Vagina (tissue), 2 donors: Measurements from ENCODE around the gene PSMD3. TPM values are rescaled to one million over a fixed set of nuclear protein-coding genes. Genes with fewer than 3 reads are reported as not detected.
A peak's percentile ranks its signal among the peaks of the same experiment; 100 is the strongest.
"Not testable (repeated sequence)": the region's sequence is repeated elsewhere in the genome, so short reads cannot be mapped to it uniquely, and the experiment has no call there.

ENCODE experiments used
- DNase-seq, 2 donors: peaks; one replicate each; pipeline ENCODE4 v3.0.0-alpha.2; 2017; ENCODE audit errors: extremely low spot score in 2 of 2
- H3K27ac ChIP-seq: fragments of 200-600 bp; sonication (generic); one replicate; pipeline ENCODE4 v1.5.1; 2019
- H3K27me3 ChIP-seq: fragments of 200-600 bp; sonication (generic); one replicate; pipeline ENCODE4 v1.5.1; 2019
- H3K36me3 ChIP-seq, 2 donors: fragments of 200-600 bp; sonication (generic); one replicate each; pipeline ENCODE4 v1.5.1; 2017 to 2019
- H3K4me1 ChIP-seq: fragments of 200-600 bp; sonication (generic); one replicate; pipeline ENCODE4 v1.5.1; 2019
- H3K4me3 ChIP-seq, 2 donors: fragments of 200-600 bp; sonication (generic); 1 replicate in 1 of 2; 2 replicates in 1 of 2; pipeline ENCODE4 v1.5.1; 2016 to 2019
- H3K9me3 ChIP-seq: fragments of 200-600 bp; sonication (generic); one replicate; pipeline ENCODE4 v1.5.1; 2019
- POLR2A ChIP-seq, 2 donors: fragments of 450-650 bp; IDR thresholded peaks; one replicate each; pipeline ENCODE4 v1.6.1; 2017; ENCODE audit warnings: antibody characterized with exemption in 2 of 2, mild to moderate bottlenecking in 2 of 2, moderate library complexity in 2 of 2
- POLR2AphosphoS5 ChIP-seq, 2 donors: sonication (generic); formaldehyde crosslinking; IDR thresholded peaks; one replicate each; pipeline ENCODE4 v1.9.0; 2017; ENCODE audit warnings: antibody characterized with exemption in 2 of 2, mild to moderate bottlenecking in 2 of 2, low read depth in 1 of 2; ENCODE audit not compliant: insufficient read depth in 1 of 2
- intact Hi-C: fragments of 100-400 bp; cut with DNase I; formaldehyde crosslinking; loops from one replicate; pipeline ENCODE4 v1.15.1; 2023
- total RNA-seq: library from RNA; depleted of rRNA; stranded (reverse); fragments of >200 nt; gene quantifications from one replicate; pipeline ENCODE4 v1.2.3, GENCODE V29; 2016
- TF ChIP-seq, protein P1 (sequence below), 3 experiments: fragments of 450-650 bp in 2 of 3; fragments of 200-600 bp in 1 of 3; sonication (generic) in 1 of 3; IDR thresholded peaks; one replicate each; pipeline ENCODE4 v1.5.1; 2017 to 2019; ENCODE audit warnings: antibody characterized with exemption in 3 of 3, mild to moderate bottlenecking in 2 of 3, moderate library complexity in 2 of 3

Gene PSMD3
- total RNA-seq, 1 donor from 2014 or later: 95.0 TPM

DNA sequence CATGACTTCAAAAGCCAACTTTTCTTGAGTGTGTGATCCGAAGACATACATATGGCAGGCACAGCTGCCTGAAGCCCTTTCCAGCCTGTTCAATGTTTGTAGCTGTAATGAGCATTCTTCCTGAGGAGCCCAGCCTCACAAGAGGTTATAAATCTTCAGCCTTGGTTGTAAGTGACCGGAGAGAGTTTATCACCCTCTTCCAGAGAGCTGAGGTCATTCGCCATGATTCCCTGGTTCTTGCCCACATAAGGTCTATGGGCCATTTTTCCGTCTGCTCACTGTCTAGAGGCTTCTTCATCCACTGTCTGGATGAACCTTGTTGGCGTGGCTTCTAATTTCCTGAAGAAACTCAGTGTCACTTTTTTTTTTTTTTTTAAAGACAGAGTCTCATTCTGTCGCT is 24.9 kb downstream of the PSMD3 start:
- Histone ChIP-seq H3K27ac (no peak overlapping the region), H3K4me3 (no peak overlapping the region), H3K36me3 (no peaks in the 10 kb centered on the region), H3K27me3 (no peaks in the 10 kb centered on the region), H3K9me3 (no peaks in the 10 kb centered on the region), H3K4me1 (no peaks in the 10 kb centered on the region)
- intact Hi-C loops: no loop called here
- DNase-seq: no peak
- TF ChIP-seq, protein P1, sequence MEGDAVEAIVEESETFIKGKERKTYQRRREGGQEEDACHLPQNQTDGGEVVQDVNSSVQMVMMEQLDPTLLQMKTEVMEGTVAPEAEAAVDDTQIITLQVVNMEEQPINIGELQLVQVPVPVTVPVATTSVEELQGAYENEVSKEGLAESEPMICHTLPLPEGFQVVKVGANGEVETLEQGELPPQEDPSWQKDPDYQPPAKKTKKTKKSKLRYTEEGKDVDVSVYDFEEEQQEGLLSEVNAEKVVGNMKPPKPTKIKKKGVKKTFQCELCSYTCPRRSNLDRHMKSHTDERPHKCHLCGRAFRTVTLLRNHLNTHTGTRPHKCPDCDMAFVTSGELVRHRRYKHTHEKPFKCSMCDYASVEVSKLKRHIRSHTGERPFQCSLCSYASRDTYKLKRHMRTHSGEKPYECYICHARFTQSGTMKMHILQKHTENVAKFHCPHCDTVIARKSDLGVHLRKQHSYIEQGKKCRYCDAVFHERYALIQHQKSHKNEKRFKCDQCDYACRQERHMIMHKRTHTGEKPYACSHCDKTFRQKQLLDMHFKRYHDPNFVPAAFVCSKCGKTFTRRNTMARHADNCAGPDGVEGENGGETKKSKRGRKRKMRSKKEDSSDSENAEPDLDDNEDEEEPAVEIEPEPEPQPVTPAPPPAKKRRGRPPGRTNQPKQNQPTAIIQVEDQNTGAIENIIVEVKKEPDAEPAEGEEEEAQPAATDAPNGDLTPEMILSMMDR (IDR thresholded peaks at IDR 0.05): no peak
- no peak for TF ChIP-seq POLR2AphosphoS5 (IDR thresholded peaks at IDR 0.05; ENCODE audit: insufficient read depth in 1 of 2, low read depth in 1 of 2)
- TF ChIP-seq POLR2A (IDR thresholded peaks at IDR 0.05): no peak

DNA sequence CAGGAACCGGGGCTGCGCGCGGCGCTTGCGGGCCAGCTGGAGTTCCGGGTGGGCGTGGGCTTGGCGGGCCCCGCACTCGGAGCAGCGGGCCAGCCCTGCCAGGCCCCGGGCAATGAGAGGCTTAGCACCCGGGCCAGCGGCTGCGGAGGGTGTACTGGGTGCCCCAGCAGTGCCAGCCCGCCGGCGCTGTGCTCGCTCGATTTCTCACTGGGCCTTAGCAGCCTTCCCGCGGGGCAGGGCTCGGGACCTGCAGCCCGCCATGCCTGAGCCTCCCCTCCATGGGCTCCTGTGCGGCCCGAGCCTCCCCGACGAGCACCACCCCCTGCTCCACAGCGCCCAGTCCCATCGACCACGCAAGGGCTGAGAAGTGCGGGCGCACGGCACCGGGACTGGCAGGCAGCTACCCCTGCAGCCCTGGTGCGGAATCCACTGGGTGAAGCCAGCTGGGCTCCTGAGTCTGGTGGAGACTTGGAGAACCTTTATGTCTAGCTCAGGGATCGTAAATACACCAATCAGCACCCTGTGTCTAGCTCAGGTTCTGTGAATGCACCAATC is 30.4 kb downstream of the PSMD3 start:
- intact Hi-C loops, DNase-seq, H3K27ac ChIP-seq, H3K36me3 ChIP-seq, H3K4me3 ChIP-seq, H3K27me3 ChIP-seq, H3K9me3 ChIP-seq: not testable (repeated sequence)
- H3K4me1 ChIP-seq: peaks cover 29% of the 10 kb centered on the region

DNA sequence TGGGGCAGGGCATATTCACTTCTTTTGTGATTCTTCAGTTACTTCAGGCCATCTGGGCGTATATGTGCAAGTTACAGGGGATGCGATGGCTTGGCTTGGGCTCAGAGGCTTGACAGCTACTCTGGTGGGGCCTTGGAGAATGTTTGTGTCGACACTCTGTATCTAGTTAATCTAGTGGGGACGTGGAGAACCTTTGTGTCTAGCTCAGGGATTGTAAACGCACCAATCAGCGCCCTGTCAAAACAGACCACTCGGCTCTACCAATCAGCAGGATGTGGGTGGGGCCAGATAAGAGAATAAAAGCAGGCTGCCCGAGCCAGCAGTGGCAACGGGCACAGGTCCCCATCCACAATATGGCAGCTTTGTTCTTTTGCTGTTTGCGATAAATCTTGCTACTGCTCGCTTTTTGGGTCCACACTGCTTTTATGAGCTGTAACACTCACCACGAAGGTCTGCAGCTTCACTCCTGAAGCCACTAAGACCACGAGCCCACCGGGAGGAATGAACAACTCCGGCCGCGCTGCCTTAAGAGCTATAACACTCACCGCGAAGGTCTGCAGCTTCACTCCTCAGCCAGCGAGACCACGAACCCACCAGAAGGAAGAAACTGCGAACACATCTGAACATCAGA is 31.5 kb downstream of the PSMD3 start:
- H3K36me3 ChIP-seq, H3K9me3 ChIP-seq, intact Hi-C loops, DNase-seq, H3K27me3 ChIP-seq, H3K27ac ChIP-seq, H3K4me3 ChIP-seq: not testable (repeated sequence)
- peaks cover 40% of the 10 kb centered on the region for H3K4me1 ChIP-seq

DNA sequence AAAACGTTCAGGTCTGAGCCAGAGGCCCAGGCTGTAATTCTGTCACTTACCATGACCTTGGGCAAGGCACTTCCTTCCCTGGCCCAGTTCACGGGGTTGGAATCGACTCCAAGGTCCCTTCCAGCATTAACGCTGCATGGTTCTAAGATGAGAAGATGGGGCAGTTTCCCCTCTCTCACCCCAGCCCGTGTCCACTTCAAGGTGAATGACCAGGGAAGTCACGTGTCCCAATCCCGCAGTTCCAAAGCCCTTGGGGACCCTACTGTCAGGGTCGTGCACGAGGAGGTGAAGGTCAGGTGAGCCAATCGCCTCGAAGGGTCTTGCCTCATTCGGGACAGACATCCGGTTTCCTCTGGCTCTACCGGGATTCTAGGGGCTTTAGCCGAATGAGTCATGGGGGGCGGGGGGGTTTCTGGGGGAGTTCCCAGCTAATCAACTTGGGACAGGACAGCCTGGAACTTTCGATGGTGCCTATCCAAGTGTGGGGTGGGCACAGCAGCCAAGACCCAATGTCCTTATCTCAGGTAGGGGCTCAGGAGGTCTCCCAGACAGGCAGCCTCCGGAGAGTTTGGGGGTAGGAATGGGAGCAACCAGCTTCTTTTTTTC is 33.9 kb downstream of the PSMD3 start:
- Histone ChIP-seq H3K4me1 (peaks cover 63% of the 10 kb centered on the region), H3K4me3 (no peak overlapping the region), H3K9me3 (no peaks in the 10 kb centered on the region), H3K36me3 (peaks cover 0 to under 1% of the 10 kb centered on the region in 2 donors), H3K27ac (peak overlapping the region; percentile 89), H3K27me3 (no peaks in the 10 kb centered on the region)
- intact Hi-C loops: no loop called here
- no peak for DNase-seq
- TF ChIP-seq POLR2A (IDR thresholded peaks at IDR 0.05) (no peak), POLR2AphosphoS5 (IDR thresholded peaks at IDR 0.05; ENCODE audit: insufficient read depth in 1 of 2, low read depth in 1 of 2) (no peak)
- TF ChIP-seq, protein P1 (IDR thresholded peaks at IDR 0.05): no peak

DNA sequence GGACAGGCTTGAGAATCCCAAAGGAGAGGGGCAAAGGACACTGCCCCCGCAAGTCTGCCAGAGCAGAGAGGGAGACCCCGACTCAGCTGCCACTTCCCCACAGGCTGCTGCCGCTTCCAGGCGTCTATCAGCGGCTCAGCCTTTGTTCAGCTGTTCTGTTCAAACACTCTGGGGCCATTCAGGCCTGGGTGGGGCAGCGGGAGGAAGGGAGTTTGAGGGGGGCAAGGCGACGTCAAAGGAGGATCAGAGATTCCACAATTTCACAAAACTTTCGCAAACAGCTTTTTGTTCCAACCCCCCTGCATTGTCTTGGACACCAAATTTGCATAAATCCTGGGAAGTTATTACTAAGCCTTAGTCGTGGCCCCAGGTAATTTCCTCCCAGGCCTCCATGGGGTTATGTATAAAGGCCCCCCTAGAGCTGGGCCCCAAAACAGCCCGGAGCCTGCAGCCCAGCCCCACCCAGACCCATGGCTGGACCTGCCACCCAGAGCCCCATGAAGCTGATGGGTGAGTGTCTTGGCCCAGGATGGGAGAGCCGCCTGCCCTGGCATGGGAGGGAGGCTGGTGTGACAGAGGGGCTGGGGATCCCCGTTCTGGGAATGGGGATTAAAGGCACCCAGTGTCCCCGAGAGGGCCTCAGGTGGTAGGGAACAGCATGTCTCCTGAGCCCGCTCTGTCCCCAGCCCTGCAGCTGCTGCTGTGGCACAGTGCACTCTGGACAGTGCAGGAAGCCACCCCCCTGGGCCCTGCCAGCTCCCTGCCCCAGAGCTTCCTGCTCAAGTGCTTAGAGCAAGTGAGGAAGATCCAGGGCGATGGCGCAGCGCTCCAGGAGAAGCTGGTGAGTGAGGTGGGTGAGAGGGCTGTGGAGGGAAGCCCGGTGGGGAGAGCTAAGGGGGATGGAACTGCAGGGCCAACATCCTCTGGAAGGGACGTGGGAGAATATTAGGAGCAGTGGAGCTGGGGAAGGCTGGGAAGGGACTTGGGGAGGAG is 34.7 kb downstream of the PSMD3 start, which contains the start of gene CSF3:
Gene CSF3, plus strand, starts transcription at position 436 of the 993 bp plus-strand sequence. Its CDS starts 35 bp downstream, at position 471.
- intact Hi-C loops: loop anchor here (5.0 kb wide), 2 partner anchors 97 to 152 kb away; no protein-coding TSS in a partner anchor
- Histone ChIP-seq H3K9me3 (no peaks in the 10 kb centered on the region), H3K27ac (peak within 1 kb of the TSS; percentile 89), H3K4me3 (peak within 1 kb of the TSS in 1 of 2 donors; percentile 2), H3K36me3 (peaks cover 0 to 9% of the 10 kb centered on the region in 2 donors), H3K4me1 (peaks cover 71% of the 10 kb centered on the region), H3K27me3 (no peaks in the 10 kb centered on the region)
- DNase-seq: no peak
- TF ChIP-seq, protein P1 (IDR thresholded peaks at IDR 0.05): no peak
- TF ChIP-seq POLR2AphosphoS5 (IDR thresholded peaks at IDR 0.05; ENCODE audit: insufficient read depth in 1 of 2, low read depth in 1 of 2): no peak
- no peak for TF ChIP-seq POLR2A (IDR thresholded peaks at IDR 0.05)
